GM06990 (cell line): ENCODE results near the gene SLC26A11.
"Not testable (repeated sequence)": the region's sequence is repeated elsewhere in the genome, so short reads cannot be mapped to it uniquely, and the experiment has no call there.

ENCODE experiments used
- DNase-seq: peaks from one replicate; pipeline ENCODE4 v3.0.0-alpha.2; 2011; ENCODE audit not compliant: insufficient read length; ENCODE audit errors: extremely low read depth
- H3K27me3 ChIP-seq: replicated peaks from 2 replicates; pipeline ENCODE4 v1.6.0; 2011; ENCODE audit warnings: low read length; ENCODE audit not compliant: control insufficient read depth, insufficient read depth
- H3K36me3 ChIP-seq: 2 replicates; pipeline ENCODE4 v1.5.1; 2011; ENCODE audit warnings: low read length; ENCODE audit not compliant: control insufficient read depth, insufficient read depth
- H3K4me3 ChIP-seq: replicated peaks from 2 replicates; pipeline ENCODE4 v1.5.1; 2011; ENCODE audit warnings: low read depth, mild to moderate bottlenecking, control low read depth, low read length
- TF ChIP-seq, protein P1 (sequence below): IDR thresholded peaks from 2 replicates; pipeline ENCODE4 v1.5.1; 2011; ENCODE audit warnings: low read length, control low read depth, mild to moderate bottlenecking, inconsistent platforms; ENCODE audit not compliant: insufficient read depth, poor library complexity, severe bottlenecking

The SLC26A11 gene

DNA sequence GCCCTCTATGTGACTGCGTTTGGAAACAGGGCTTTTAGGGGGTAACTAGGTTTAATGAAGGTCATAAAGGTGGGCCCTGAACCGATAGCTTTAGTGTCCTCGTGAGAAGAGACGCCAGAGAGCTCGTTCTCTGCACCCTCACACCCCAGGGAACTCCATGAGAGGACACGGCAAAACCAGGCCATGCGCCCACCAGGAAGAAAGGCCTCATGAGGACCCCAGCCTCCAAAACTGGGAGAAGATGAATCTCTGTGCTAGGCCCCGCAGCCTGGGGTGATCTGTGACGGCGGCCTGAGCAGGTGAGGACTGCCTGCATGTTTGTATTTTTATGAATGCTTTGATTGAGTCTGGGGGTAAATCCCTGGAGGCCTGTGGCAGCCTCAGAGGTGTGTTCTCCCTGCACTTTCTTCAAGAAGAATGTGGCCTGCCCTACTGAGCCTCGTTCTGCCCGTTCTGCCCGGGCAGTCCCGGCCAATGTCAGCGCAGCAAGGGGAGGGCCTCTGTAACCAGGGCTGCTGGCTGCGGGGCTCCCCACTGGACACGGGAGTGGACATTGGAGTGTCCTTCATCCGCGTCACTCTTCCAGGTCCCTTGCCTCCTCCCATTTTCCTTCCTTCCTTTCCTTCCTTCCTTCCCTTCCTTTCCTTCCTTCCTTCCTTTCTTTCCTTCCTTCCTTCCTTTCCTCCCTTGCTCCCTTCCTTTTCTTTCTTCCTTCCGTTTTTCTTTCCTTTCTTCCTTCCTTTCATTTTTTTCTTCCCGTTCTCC is 33.6 kb downstream of the SLC26A11 start:
- H3K36me3 ChIP-seq, result no peaks in the 10 kb centered on the region
- H3K27me3 ChIP-seq, result no peaks in the 10 kb centered on the region
- TF ChIP-seq, protein P1, sequence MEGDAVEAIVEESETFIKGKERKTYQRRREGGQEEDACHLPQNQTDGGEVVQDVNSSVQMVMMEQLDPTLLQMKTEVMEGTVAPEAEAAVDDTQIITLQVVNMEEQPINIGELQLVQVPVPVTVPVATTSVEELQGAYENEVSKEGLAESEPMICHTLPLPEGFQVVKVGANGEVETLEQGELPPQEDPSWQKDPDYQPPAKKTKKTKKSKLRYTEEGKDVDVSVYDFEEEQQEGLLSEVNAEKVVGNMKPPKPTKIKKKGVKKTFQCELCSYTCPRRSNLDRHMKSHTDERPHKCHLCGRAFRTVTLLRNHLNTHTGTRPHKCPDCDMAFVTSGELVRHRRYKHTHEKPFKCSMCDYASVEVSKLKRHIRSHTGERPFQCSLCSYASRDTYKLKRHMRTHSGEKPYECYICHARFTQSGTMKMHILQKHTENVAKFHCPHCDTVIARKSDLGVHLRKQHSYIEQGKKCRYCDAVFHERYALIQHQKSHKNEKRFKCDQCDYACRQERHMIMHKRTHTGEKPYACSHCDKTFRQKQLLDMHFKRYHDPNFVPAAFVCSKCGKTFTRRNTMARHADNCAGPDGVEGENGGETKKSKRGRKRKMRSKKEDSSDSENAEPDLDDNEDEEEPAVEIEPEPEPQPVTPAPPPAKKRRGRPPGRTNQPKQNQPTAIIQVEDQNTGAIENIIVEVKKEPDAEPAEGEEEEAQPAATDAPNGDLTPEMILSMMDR, result no peak
- no peak overlapping the region for H3K4me3 ChIP-seq
- no peak for DNase-seq

GRCh38 chr17:80254396-80255251 is 34.4 kb downstream of the SLC26A11 start:
- TF ChIP-seq, protein P1, result no peak
- Histone ChIP-seq H3K27me3 (no peaks in the 10 kb centered on the region), H3K36me3 (no peaks in the 10 kb centered on the region), H3K4me3 (no peak overlapping the region)
- peak; percentile 54 for DNase-seq

DNA sequence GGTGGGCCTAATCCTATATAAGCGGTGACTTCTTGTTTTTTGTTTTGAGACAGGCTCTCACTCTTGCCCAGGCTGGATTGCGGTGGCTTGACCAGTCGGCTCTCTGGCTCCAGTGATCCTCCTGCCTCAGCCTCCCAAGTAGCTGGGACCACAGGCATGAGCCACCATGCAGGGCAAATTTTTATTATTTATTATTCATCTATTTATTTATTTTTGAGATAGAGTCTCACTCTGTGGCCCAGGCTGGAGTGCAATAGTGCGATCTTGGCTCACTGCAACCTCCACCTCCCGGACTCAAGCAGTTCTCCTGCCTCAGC is 35.8 kb downstream of the SLC26A11 start:
- Histone ChIP-seq H3K4me3 (no peak overlapping the region), H3K27me3 (no peaks in the 10 kb centered on the region), H3K36me3 (no peaks in the 10 kb centered on the region)
- DNase-seq, result no peak
- TF ChIP-seq, protein P1, result no peak

GRCh38 chr17:80257716-80258213 is 37.5 kb downstream of the SLC26A11 start:
- no peak for DNase-seq

DNA sequence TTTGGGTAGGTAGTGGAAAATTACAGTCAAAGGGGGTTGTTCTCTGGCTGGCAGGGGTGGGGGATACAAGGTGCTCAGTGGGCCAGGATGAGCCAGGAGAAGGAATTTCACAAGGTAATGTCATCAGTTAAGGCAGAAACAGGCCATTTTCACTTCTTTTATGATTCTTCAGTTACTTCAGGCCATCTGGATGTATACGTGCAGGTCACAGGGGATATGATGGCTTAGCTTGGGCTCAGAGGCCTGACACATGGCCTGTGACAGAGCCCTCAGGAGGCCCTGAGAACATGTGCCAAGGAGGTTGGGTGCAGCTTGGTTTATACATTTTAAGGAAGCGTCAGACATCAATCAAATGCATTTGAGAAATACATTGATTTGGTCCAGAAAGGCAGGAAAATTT is 38.1 kb downstream of the SLC26A11 start:
- not testable (repeated sequence) for DNase-seq, H3K27me3 ChIP-seq, H3K4me3 ChIP-seq, H3K36me3 ChIP-seq

More at GRCh38 chr17:80257716-80258213, 37.5 kb downstream of the SLC26A11 start:
- H3K27me3 ChIP-seq, result no peaks in the 10 kb centered on the region
- H3K36me3 ChIP-seq, result no peaks in the 10 kb centered on the region
- TF ChIP-seq, protein P1, result no peak
- H3K4me3 ChIP-seq, result no peak overlapping the region

DNA sequence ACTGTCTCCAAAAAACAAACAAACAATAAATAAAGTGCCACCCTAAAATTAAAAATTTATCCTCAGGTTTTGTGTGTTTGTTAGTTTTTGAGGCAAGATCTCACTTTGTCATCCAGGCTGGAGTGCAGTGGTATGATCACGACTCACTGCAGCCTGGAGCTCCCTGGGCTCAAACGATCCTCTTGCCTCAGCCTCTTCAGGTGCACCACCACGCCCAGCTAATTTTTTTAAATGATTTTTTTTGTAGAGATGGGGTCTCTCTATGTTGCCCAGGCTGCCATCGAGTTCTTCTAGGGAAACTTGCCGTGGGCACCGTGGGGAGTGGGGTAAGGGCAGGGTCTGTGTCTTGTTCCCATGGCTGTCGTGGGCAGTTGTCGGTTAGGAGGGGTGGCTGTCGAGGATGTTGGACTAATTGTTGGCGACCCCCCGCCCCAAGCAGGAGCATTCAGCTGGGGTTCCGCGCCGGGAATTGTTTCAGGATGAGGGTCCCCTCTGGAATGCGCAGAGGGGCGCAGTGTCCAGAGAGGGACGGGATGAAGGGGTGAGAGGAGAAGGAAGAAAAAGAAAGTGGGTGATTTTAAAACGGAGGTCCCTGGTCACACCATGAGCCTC is 39.3 kb downstream of the SLC26A11 start:
- Histone ChIP-seq H3K4me3 (peak overlapping the region; percentile 56), H3K27me3 (no peaks in the 10 kb centered on the region), H3K36me3 (no peaks in the 10 kb centered on the region)
- no peak for DNase-seq
- TF ChIP-seq, protein P1, result no peak
